Measurements from ENCODE around the gene CELSR3. TPM values are rescaled to one million over a fixed set of nuclear protein-coding genes. Genes with fewer than 3 reads are reported as not detected.

The CELSR3 gene
- total RNA-seq, 1 donor from 2014 or later: 9.8 TPM

DNA sequence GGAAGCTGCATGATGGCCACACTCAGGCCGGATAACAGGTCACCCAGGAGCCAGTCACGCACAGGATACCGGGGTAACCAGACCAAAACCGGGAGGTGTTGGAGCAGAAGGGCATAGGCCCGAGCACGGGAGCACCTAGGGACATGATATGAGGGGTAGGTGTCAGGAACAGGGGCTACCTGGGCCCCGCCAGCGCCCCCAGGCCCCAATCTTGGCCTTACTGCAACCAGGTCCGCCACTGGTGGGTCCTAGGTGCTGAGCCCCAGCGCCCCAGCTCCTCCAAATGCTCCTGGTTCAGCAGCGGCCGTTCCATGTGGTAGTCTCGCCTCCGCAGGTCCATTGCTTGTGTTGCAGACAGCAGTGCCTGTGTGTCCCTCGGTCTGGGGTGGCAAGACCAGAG is 29.4 kb downstream of the CELSR3 start:
- Mint-ChIP-seq H3K36me3 (peaks cover 7% of the 10 kb centered on the region), H3K4me3 (no peak overlapping the region), H3K27ac (no peak overlapping the region), H3K27me3 (no peaks in the 10 kb centered on the region), H3K4me1 (ENCODE audit: unreplicated experiment) (peaks cover 15% of the 10 kb centered on the region), H3K9me3 (no peaks in the 10 kb centered on the region)
- TF ChIP-seq, protein P1, sequence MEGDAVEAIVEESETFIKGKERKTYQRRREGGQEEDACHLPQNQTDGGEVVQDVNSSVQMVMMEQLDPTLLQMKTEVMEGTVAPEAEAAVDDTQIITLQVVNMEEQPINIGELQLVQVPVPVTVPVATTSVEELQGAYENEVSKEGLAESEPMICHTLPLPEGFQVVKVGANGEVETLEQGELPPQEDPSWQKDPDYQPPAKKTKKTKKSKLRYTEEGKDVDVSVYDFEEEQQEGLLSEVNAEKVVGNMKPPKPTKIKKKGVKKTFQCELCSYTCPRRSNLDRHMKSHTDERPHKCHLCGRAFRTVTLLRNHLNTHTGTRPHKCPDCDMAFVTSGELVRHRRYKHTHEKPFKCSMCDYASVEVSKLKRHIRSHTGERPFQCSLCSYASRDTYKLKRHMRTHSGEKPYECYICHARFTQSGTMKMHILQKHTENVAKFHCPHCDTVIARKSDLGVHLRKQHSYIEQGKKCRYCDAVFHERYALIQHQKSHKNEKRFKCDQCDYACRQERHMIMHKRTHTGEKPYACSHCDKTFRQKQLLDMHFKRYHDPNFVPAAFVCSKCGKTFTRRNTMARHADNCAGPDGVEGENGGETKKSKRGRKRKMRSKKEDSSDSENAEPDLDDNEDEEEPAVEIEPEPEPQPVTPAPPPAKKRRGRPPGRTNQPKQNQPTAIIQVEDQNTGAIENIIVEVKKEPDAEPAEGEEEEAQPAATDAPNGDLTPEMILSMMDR (conservative IDR thresholded peaks at IDR 0.05): no peak
- DNase-seq (ENCODE audit: extremely low spot score, unreplicated experiment): no peak

GRCh38 chr3:48631516-48632448 is 30.9 kb downstream of the CELSR3 start:
- TF ChIP-seq, protein P1 (conservative IDR thresholded peaks at IDR 0.05): no peak
- Mint-ChIP-seq H3K27me3 (no peaks in the 10 kb centered on the region), H3K4me3 (no peak overlapping the region), H3K9me3 (no peaks in the 10 kb centered on the region), H3K27ac (no peak overlapping the region), H3K36me3 (peaks cover 7% of the 10 kb centered on the region), H3K4me1 (ENCODE audit: unreplicated experiment) (peaks cover 11% of the 10 kb centered on the region)
- DNase-seq (ENCODE audit: extremely low spot score, unreplicated experiment): no peak

DNA sequence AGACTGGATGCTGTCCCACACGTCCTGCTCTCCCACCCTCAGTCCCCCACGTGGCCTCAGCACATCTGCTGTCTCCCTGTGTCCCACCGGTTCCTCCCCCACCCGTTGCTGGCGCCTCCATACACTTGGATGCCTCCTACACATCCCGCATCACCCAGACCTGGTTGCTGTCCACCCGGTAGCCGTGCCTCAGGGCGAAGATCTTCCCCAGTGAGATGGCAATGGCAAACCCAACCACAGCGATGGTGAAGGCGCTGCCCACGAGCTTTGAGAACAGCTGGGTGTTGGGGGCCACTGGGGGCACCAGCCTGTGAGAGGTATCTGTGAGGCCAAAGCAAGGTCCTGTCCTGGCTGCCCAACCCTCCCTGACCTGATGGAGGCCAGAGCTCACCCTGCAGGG is 31.9 kb downstream of the CELSR3 start:
- Mint-ChIP-seq H3K36me3 (peaks cover 7% of the 10 kb centered on the region), H3K27me3 (no peaks in the 10 kb centered on the region), H3K27ac (no peak overlapping the region), H3K4me3 (no peak overlapping the region), H3K4me1 (ENCODE audit: unreplicated experiment) (peaks cover 7% of the 10 kb centered on the region), H3K9me3 (no peaks in the 10 kb centered on the region)
- DNase-seq (ENCODE audit: extremely low spot score, unreplicated experiment): no peak
- TF ChIP-seq, protein P1 (conservative IDR thresholded peaks at IDR 0.05): no peak

DNA sequence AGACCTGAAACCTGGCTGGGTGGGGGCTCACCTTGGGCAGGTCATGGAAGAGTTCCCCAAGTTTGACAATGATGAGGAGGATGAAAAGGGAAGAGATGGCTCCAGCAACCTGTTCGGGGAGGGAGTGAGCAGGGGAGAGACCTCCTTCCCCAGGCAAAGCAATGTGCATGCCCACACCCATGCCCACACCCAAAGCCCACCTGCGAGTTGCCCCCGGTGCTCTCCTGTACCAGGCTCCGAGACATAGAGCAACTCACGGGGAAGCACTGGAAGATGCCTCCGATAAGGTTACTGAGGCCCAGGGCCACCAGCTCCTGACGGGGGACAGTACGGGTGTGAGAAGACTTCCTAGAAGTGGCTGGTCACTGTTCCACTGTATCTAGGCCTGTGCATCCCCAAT is 32.3 kb downstream of the CELSR3 start:
- Mint-ChIP-seq H3K4me1 (ENCODE audit: unreplicated experiment) (peaks cover 7% of the 10 kb centered on the region), H3K4me3 (no peak overlapping the region), H3K27ac (no peak overlapping the region), H3K27me3 (no peaks in the 10 kb centered on the region), H3K36me3 (peaks cover 7% of the 10 kb centered on the region), H3K9me3 (no peaks in the 10 kb centered on the region)
- TF ChIP-seq, protein P1 (conservative IDR thresholded peaks at IDR 0.05): no peak
- DNase-seq (ENCODE audit: extremely low spot score, unreplicated experiment): no peak

GRCh38 chr3:48629894-48630293 is 32.8 kb downstream of the CELSR3 start:
- peaks cover 7% of the 10 kb centered on the region for H3K36me3 Mint-ChIP-seq
- H3K27me3 Mint-ChIP-seq: no peaks in the 10 kb centered on the region
- H3K27ac Mint-ChIP-seq: no peak overlapping the region
- TF ChIP-seq, protein P1 (conservative IDR thresholded peaks at IDR 0.05): no peak
- peaks cover 7% of the 10 kb centered on the region for H3K4me1 Mint-ChIP-seq (ENCODE audit: unreplicated experiment)
- no peaks in the 10 kb centered on the region for H3K9me3 Mint-ChIP-seq
- no peak overlapping the region for H3K4me3 Mint-ChIP-seq
- no peak for DNase-seq (ENCODE audit: extremely low spot score, unreplicated experiment)

All from type B pancreatic cell (in vitro differentiated cells).